DOHH2 (cell line): Measurements from ENCODE around the gene LTO1.

Source experiments
- H3F3A ChIP-seq: fragments of 200-600 bp; sonication (generic), shearing (Covaris generic); 2 replicates; pipeline ENCODE4 v1.6.0; 2016; ENCODE audit warnings: antibody characterized with exemption, mild to moderate bottlenecking; ENCODE audit not compliant: control insufficient read depth, insufficient read depth
- H3K27ac ChIP-seq: fragments of 200-600 bp; sonication (generic); 2 replicates; pipeline ENCODE4 v1.5.1; 2014; ENCODE audit warnings: low read depth, mild to moderate bottlenecking, low read length, moderate library complexity
- H3K27me3 ChIP-seq: fragments of 200-600 bp; sonication (generic); 2 replicates; pipeline ENCODE4 v1.6.1; 2014; ENCODE audit warnings: mild to moderate bottlenecking, low read length, mixed read lengths; ENCODE audit not compliant: control insufficient read depth
- H3K36me3 ChIP-seq: fragments of 200-600 bp; sonication (generic); 2 replicates; pipeline ENCODE4 v1.6.1; 2014; ENCODE audit warnings: mild to moderate bottlenecking, low read length, moderate library complexity, mixed read lengths; ENCODE audit not compliant: control insufficient read depth
- H3K4me1 ChIP-seq: fragments of 200-600 bp; sonication (generic); 2 replicates; pipeline ENCODE4 v1.6.1; 2014; ENCODE audit warnings: mild to moderate bottlenecking, low read length, mixed read lengths; ENCODE audit not compliant: control insufficient read depth
- H3K4me2 ChIP-seq: fragments of 200-600 bp; sonication (generic); 2 replicates; pipeline ENCODE4 v1.6.0; 2014; ENCODE audit warnings: mild to moderate bottlenecking, low read length, moderate library complexity
- H3K4me3 ChIP-seq: fragments of 200-600 bp; sonication (generic); 2 replicates; pipeline ENCODE4 v1.5.1; 2014; ENCODE audit warnings: mild to moderate bottlenecking, low read length, mixed read lengths
- H3K79me2 ChIP-seq: fragments of 200-600 bp; sonication (generic); 2 replicates; pipeline ENCODE4 v1.6.1; 2014; ENCODE audit warnings: mild to moderate bottlenecking, low read length, mixed read lengths; ENCODE audit not compliant: control insufficient read depth
- H3K9me2 ChIP-seq: fragments of 200-600 bp; sonication (generic); replicated peaks from 2 replicates; pipeline ENCODE4 v1.6.1; 2014; ENCODE audit warnings: mild to moderate bottlenecking, low read length, mixed read lengths; ENCODE audit not compliant: control insufficient read depth
- H3K9me3 ChIP-seq: fragments of 200-600 bp; sonication (generic); 2 replicates; pipeline ENCODE4 v1.6.1; 2014; ENCODE audit warnings: antibody characterized with exemption, low read length, mixed read lengths; ENCODE audit not compliant: control insufficient read depth, insufficient read depth
- H4K20me1 ChIP-seq: fragments of 200-600 bp; sonication (generic); 2 replicates; pipeline ENCODE4 v1.6.0; 2014; ENCODE audit warnings: low read depth, mild to moderate bottlenecking, antibody characterized with exemption, low read length, moderate library complexity; ENCODE audit not compliant: control insufficient read depth, insufficient read depth
- EZH2phosphoT487 ChIP-seq: fragments of 200-600 bp; sonication (generic); IDR thresholded peaks from 2 replicates; pipeline ENCODE4 v1.6.1; 2017; ENCODE audit warnings: borderline replicate concordance, mild to moderate bottlenecking, antibody characterized with exemption, low read length, moderate library complexity, mixed read lengths
- TF ChIP-seq, protein P1 (sequence below): fragments of 200-600 bp; sonication (generic); IDR thresholded peaks from one replicate; pipeline ENCODE4 v1.5.1; 2014; ENCODE audit warnings: antibody characterized with exemption, mild to moderate bottlenecking, low read depth, low read length; ENCODE audit not compliant: poor library complexity, severe bottlenecking

LTO1 gene

DNA sequence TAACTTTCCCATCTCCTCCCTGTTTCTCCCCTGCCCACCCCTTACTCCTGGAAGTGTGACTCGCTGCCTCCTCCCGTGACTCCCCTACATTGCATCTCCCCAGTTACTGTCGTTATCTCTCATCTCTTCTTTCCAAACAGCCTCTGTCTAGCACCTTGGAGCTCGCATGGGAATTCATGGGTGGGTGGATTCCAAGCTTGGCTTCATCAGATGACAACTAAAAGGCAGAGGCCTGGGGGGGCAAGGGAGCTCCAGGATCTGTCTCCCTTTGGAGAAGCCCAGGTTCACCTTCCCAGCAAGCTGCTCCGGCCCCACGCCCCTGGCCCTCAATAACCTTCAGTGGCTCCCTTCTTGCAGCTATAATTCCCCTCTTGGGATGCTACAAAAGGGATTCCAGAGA is 41.1 kb downstream of the LTO1 start:
- Histone ChIP-seq H3K4me2 (no peak overlapping the region), H3K36me3 (no peaks in the 10 kb centered on the region), H3K27ac (no peak overlapping the region), H4K20me1 (no peaks in the 10 kb centered on the region), H3K4me1 (no peaks in the 10 kb centered on the region), H3F3A (no peaks in the 10 kb centered on the region), H3K4me3 (no peak overlapping the region), H3K79me2 (no peaks in the 10 kb centered on the region), H3K9me2 (no peaks in the 10 kb centered on the region), H3K27me3 (peaks cover 8% of the 10 kb centered on the region), H3K9me3 (peaks cover 3% of the 10 kb centered on the region; the same call in 1 of the 2 replicates)
- no peak for TF ChIP-seq EZH2phosphoT487
- TF ChIP-seq, protein P1, sequence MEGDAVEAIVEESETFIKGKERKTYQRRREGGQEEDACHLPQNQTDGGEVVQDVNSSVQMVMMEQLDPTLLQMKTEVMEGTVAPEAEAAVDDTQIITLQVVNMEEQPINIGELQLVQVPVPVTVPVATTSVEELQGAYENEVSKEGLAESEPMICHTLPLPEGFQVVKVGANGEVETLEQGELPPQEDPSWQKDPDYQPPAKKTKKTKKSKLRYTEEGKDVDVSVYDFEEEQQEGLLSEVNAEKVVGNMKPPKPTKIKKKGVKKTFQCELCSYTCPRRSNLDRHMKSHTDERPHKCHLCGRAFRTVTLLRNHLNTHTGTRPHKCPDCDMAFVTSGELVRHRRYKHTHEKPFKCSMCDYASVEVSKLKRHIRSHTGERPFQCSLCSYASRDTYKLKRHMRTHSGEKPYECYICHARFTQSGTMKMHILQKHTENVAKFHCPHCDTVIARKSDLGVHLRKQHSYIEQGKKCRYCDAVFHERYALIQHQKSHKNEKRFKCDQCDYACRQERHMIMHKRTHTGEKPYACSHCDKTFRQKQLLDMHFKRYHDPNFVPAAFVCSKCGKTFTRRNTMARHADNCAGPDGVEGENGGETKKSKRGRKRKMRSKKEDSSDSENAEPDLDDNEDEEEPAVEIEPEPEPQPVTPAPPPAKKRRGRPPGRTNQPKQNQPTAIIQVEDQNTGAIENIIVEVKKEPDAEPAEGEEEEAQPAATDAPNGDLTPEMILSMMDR = no peak

DNA sequence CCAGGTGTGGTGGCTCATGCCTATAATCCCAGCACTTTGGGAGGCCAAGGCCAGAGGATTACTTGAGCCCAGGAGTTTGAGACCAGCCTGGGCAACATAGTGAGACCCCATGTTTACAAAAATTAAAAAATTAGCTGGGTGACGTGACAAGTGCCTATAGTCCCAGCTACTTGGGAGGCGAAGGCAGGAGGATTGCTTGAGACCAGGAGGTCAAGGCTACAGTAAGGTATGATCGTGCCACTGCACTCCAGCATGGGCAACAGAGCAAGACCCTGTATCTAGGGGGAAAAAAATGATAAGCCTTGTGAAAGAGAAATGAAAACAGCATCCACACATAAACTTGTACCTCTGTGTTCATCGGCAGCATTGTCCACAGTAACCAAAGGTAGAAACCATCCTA is 42.3 kb downstream of the LTO1 start:
- H3K4me3 ChIP-seq = no peak overlapping the region
- H3K9me2 ChIP-seq = no peaks in the 10 kb centered on the region
- H3K27me3 ChIP-seq = no peaks in the 10 kb centered on the region
- H3K27ac ChIP-seq = no peak overlapping the region
- H3K4me2 ChIP-seq = no peak overlapping the region
- H3K36me3 ChIP-seq = no peaks in the 10 kb centered on the region
- H3K4me1 ChIP-seq = no peaks in the 10 kb centered on the region
- no peaks in the 10 kb centered on the region for H3K79me2 ChIP-seq
- TF ChIP-seq, protein P1 = no peak
- no peak for TF ChIP-seq EZH2phosphoT487
- H4K20me1 ChIP-seq = no peaks in the 10 kb centered on the region
- no peaks in the 10 kb centered on the region for H3F3A ChIP-seq
- H3K9me3 ChIP-seq = peaks cover 3% of the 10 kb centered on the region; the same call in 1 of the 2 replicates

DNA sequence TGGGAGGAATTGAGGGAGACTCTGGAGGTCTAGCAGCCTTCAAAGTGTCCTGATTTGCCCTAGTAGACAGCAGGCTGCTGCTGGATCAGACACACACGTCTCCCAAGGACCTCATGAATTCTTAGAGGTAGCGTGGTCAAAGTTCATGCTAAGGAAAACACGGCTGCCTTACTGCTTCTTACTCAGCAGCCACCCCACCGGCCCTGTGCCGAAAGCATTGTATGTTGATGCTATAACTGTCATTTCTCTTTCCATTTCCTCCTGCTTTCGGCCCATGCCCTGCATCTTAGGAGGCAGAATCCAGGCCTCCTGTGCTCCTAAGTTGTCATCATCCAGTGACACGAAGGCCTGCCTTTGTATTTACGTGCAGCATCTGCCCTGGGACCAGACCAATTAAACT is 44.7 kb downstream of the LTO1 start:
- H3K27me3 ChIP-seq = no peaks in the 10 kb centered on the region

More for the DNA sequence above, 44.7 kb downstream of the LTO1 start:
- Histone ChIP-seq H3K79me2 (no peaks in the 10 kb centered on the region), H3K4me2 (no peak overlapping the region), H3F3A (no peaks in the 10 kb centered on the region), H4K20me1 (no peaks in the 10 kb centered on the region), H3K4me3 (no peak overlapping the region), H3K36me3 (no peaks in the 10 kb centered on the region), H3K9me3 (peaks cover 3% of the 10 kb centered on the region; the same call in 1 of the 2 replicates), H3K4me1 (no peaks in the 10 kb centered on the region), H3K27ac (no peak overlapping the region), H3K9me2 (no peaks in the 10 kb centered on the region)
- TF ChIP-seq EZH2phosphoT487 = no peak
- TF ChIP-seq, protein P1 = no peak
